ENCODE data around the gene CPNE6.

GRCh38 chr14:24116128-24116814 lies 44.9 kb downstream of the CPNE6 start:
- no peak for TF ChIP-seq CTCF (IDR thresholded peaks at IDR 0.05)
- no peak for TF ChIP-seq EZH2 (IDR thresholded peaks at IDR 0.05; ENCODE audit: borderline replicate concordance, insufficient read depth, low read depth, low read length, poor library complexity, severe bottlenecking)

Measured in B cell (primary cell).